Mammary microvascular endothelial cell (primary cell): ENCODE results near the gene GLS2. TPM values are rescaled to one million over a fixed set of nuclear protein-coding genes. Genes with fewer than 3 reads are reported as not detected.

ENCODE experiments used
- total RNA-seq: library from RNA; depleted of rRNA; stranded (reverse); fragments of >200 nt; gene quantifications from 2 replicates; pipeline ENCODE4 v1.2.3, GENCODE V29; 2015

GLS2 gene
- total RNA-seq: not detected in 2 replicates

GRCh38 chr12:56488041-56488955 is at the start of gene GLS2:
TSS of gene GLS2 (minus strand) at chr12:56488161. CDS start at chr12:56488118, 43 bp downstream.

GRCh38 chr12:56521590-56522371 is 33.8 kb upstream of the GLS2 start, which contains the start of gene RBMS2:
TSS of gene RBMS2 (plus strand) at chr12:56521820. CDS start at chr12:56522024, 204 bp downstream.

GRCh38 chr12:56468216-56469006 is 19.6 kb downstream of the GLS2 start, which contains the start of gene SPRYD4:
TSS of gene SPRYD4 (plus strand) at chr12:56468578. CDS start at chr12:56468592, 14 bp downstream.

GRCh38 chr12:56454557-56454956 is 33.4 kb downstream of the GLS2 start, which contains the start of gene MIP:
TSS of gene MIP (minus strand) at chr12:56454657. CDS start at chr12:56454613, 44 bp downstream.

GRCh38 chr12:56448860-56449621 is 38.9 kb downstream of the GLS2 start, which contains the start of gene TIMELESS:
TSS of gene TIMELESS (minus strand) at chr12:56449426. CDS start at chr12:56434170, 15,256 bp downstream.

Other genes starting within 250 kb of the GLS2 start
- 17.7 and 18.9 TPM in 2 replicates for gene ANKRD52, start 229.8 kb downstream of the GLS2 start, total RNA-seq
- 7.4 and 9.2 TPM in 2 replicates for gene COQ10A, start 221.2 kb downstream of the GLS2 start, total RNA-seq
- 156 and 157 TPM in 2 replicates for gene CS, start 187.8 kb downstream of the GLS2 start, total RNA-seq
- 107 and 108 TPM in 2 replicates for gene CNPY2, start 172.2 kb downstream of the GLS2 start, total RNA-seq
- gene PAN2, start 154.2 kb downstream of the GLS2 start, total RNA-seq: 5.5 and 7.4 TPM in 2 replicates
- 0.13 TPM in 1 of 2 replicates, not detected in the other for gene IL23A, start 149.3 kb downstream of the GLS2 start, total RNA-seq
- gene STAT2, start 128.1 kb downstream of the GLS2 start, total RNA-seq: 50.8 and 60.7 TPM in 2 replicates
- gene APOF, start 125.3 kb downstream of the GLS2 start, total RNA-seq: not detected in 2 replicates
- 21.9 and 23.5 TPM in 2 replicates for gene TIMELESS, start 38.7 kb downstream of the GLS2 start, total RNA-seq
- gene MIP, start 33.5 kb downstream of the GLS2 start, total RNA-seq: not detected in 2 replicates
- 2.0 and 2.4 TPM in 2 replicates for gene SPRYD4, start 19.6 kb downstream of the GLS2 start, total RNA-seq
- 35.1 and 41.6 TPM in 2 replicates for gene RBMS2, start 33.7 kb upstream of the GLS2 start, total RNA-seq
- 28.8 and 34.1 TPM in 2 replicates for gene BAZ2A, start 142.2 kb upstream of the GLS2 start, total RNA-seq
- 572 and 615 TPM in 2 replicates for gene ATP5F1B, start 157.8 kb upstream of the GLS2 start, total RNA-seq
- 122 and 143 TPM in 2 replicates for gene PTGES3, start 200.1 kb upstream of the GLS2 start, total RNA-seq
- gene NACA, start 237.1 kb upstream of the GLS2 start, total RNA-seq: 1,213 and 1,259 TPM in 2 replicates